HG02798 (cell line): ENCODE data around the gene TADA3.
"Not testable (repeated sequence)": the region's sequence is repeated elsewhere in the genome, so short reads cannot be mapped to it uniquely, and the experiment has no call there.

ENCODE experiments used
- ATAC-seq: cut with Tn5 transposase; IDR thresholded peaks from one replicate; pipeline ENCODE4 v1.9.1; 2021; ENCODE audit warnings: mild to moderate bottlenecking; ENCODE audit not compliant: unreplicated experiment, poor library complexity

Gene TADA3

DNA sequence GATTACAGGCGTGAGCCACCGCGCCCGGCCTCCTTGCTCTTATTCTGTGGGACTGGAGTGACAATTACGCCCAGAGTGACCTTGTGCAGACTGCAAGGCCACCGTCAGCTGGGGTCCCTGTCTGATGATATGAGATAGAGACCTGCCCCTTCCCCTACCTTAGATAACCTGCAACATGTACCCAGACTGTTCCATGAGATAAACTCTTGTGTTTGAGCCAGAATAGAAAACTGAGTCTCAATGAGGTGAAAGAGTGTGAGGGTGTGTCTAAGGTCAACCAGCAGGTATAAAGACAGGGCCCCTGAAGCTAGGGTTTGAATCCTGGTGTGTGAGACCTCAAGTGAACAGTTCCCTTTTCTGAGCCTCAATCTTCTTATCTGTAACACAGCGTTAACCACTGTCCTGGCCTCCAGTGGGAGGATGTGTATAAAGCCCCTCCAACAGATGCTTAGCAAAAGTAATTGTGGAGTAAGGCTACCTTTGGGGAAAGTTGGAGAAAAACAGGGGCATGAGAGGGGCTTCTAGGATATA, 6.0 kb downstream of the TADA3 start:
- no peak for ATAC-seq

DNA sequence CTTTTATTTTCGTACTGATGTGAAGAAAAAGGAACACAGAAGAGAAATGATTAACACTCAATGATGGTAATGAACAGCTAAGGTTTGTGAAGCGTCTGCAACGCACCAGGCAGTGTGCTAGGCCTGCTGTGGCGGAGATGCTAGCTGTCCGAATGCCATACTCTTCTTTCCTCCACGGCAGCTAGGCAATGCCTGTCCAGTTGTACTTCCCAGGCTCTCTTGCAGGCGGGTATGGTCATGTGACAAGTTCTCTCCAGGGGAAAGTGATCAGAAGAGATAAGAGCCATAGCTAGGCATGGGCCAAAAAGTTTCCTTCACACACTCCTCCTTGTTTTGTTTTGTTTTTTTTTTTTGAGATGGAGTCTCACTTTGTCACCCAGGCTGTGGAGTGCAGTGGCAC, 6.7 kb downstream of the TADA3 start:
- ATAC-seq: no peak

- no peak for ATAC-seq
Measured at GRCh38 chr3:9784965-9785364, 7.3 kb downstream of the TADA3 start.

DNA sequence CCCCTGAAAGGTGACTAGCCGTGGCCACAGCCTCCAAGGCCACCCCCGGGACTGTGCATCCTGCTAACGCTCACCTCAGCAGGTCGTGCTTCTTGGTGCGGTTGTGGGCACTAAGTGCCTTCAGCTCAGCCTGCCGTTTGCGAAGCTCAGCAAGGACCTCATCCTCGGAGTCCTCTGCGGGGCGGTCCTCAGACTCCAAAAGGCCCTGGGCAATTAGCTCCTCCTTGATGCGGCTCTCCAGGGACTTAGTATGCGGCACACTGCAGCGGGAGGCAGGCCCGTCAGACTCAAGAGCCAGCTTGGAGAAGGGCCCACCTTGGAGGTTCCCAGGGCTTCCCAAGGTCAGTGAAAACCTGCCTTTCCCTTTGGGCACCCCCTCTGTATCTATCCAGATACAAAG, 8.3 kb downstream of the TADA3 start:
- no peak for ATAC-seq

- no peak for ATAC-seq
Measured at GRCh38 chr3:9782770-9783169, 9.5 kb downstream of the TADA3 start.

DNA sequence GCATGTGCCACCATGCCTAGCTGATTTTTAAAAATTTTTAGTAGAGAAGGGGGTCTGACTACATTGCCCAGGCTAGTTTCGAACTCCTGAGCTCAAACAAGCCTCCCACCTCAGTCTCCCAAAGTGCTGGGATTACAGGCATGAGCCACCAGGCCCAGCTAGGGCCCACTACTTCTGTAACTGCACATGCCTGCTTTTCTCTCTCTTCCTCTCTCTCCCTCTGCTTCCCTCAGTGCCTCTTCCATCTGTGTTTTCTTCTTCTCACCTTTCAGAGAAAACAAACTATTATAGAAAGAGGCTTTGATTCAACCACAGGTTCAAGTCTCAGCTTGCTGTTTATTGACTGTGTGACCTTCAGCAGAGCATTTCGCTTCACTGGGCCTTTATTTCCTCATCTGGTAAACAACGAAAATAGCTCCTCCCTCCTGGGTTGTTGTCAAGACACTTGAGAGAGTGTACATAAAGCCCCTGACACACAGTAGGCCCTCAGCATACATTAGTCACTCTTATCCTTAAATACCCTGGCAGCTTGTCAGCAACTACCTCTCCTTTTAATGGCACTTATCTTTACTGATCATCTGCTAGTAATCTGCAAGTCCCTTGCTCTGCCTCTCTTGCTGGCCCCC, 10.2 kb downstream of the TADA3 start:
- no peak for ATAC-seq

- no peak for ATAC-seq
Measured at GRCh38 chr3:9781551-9781950, 10.7 kb downstream of the TADA3 start.

- no peak for ATAC-seq
Measured at GRCh38 chr3:9780910-9781309, 11.4 kb downstream of the TADA3 start.

DNA sequence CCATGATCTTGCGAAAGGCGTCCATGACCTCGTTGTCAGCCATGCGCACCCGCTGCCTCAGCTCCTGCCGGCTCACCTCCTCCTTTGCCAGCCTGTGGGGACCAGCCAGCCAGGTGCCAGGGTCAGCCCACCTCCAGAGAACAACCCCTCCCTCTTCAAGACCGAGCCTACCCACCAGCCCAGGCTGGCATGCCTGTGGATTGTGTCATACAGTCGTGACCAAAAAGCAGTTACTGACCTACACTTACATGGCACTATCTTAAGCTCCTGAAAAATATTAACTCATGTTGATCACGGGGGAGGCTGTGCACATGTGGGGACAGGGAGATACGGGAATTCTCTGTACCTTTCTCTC, 11.8 kb downstream of the TADA3 start:
- ATAC-seq: no peak

DNA sequence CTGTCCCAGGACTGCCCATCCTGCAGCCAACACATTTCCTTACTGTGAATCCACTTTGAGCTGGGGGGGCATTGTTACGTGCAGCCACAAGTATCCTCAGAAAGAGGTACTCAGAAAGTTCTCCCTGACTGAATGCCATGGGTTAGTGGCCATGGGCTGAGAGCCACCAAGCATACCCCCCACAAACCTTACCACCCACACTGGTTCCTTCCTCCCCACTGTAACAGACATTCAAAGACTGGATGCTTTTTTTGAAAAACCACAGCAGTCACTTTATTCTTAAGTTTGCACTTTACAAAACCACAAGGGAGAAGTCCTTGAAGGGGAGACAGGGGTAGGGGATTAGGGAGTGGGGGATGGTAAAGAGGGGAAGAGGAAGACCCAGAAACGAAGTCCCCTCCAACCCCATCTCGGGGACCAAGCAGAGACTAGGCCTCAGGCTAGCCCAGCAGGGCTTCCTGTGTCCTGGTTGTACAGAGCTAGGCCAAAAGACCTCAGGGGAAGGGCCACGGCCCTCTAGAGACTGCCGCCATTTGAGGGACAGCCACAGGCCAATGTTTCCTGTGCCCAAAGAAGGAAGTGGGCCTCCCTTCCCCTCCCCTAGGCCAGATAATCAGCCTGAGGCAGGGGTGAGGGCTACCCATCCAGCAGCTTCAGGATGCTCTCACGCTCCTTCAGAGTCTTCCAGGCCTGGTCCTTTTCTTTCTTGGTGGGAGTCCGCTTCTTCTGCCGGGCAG, 12.4 kb downstream of the TADA3 start:
- peak; percentile 55 for ATAC-seq

GRCh38 chr3:9779075-9779593, 13.1 kb downstream of the TADA3 start:
- ATAC-seq: no peak

GRCh38 chr3:9778143-9779074, 13.9 kb downstream of the TADA3 start:
- ATAC-seq: no peak

DNA sequence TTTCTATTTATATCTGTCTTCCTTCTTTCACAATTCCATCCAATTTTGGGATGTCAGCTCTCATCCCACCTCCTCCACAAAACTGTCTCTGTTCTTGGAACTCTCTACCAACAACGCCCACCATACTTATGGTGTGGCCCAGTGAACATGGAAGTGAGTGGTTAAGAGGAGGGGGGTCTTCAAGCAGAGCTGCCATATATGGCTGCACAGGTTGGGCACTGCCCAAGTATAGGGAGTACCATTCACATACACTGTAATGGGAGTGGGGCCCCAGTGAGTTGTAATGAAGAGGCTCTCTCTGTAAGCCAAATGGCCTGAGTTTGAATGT, 14.6 kb downstream of the TADA3 start:
- ATAC-seq: no peak

- no peak for ATAC-seq
Measured at GRCh38 chr3:9776896-9777693, 15.2 kb downstream of the TADA3 start.

GRCh38 chr3:9771007-9771406, 21.3 kb downstream of the TADA3 start:
- not testable (repeated sequence) for ATAC-seq

GRCh38 chr3:9770276-9770812, 21.9 kb downstream of the TADA3 start:
- no peak for ATAC-seq

DNA sequence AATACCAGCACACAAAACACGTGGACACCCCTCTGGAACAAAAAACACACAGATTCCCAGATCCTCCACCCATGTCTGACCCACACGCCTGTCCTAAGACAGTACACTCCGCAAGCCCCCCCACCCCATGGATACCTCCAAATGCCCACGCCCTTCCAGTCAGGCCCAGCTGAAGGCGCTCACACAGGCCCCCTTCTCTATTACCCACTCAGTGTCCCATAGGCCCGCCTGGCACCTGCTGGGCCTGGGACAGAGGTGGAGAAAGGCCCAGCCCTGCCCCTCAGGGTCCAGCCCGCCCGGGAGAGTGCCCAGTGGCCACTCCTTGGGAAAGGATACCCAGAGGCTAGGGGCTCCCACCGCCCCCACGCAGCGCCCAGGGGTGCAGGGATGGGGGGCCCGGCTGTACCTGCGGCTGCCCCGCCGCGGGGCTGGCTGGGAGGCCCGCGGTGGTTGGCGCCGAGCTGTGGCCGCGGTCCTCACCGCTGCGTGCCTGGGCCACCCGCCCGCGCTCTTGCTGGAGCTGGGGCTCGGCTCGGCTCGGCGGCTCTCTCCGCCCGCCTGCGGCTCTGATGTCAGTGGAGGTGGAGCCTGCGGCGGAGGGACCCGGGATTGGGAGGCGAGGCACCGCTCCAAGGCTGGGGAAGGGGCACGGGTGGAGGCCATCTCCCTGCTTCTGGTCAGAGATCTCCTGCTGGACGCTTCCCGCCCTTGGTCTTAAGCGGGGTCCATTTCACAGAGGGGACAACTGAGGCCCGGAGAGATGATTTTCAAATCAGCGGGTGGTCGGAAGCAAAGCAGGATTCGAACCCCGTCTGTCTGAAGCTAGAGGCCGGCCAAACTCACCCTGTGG, 22.6 kb downstream of the TADA3 start, which contains the start of gene CAMK1:
TSS of gene CAMK1 (minus strand) at position 522 of the 850 bp plus-strand sequence. CDS start 2,198 bp downstream, outside the sequence.
- ATAC-seq: peak; percentile 89

DNA sequence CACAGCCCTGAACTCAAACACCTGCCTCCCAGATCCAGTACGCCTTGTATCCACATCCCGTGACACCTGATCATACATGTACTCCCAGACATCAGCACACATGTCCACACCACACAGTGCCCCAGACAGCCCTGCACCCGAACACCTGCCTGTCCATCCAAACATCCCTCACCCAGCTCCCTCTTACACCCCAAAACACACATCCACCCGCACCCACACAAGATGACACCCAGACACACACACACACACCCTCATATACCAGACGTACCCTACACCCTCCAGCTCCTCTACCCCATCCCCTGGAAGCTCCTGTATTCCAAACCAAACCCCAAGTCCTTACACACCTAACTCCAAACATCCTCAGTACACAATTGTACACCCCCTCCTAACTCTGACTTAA, 23.3 kb downstream of the TADA3 start:
- no peak for ATAC-seq
